GM18498 (cell line): ENCODE data around the gene FLOT2.
A peak's percentile ranks its signal among the peaks of the same experiment; 100 is the strongest.

Experiments used
- ATAC-seq: cut with Tn5 transposase; IDR thresholded peaks from one replicate; pipeline ENCODE4 v1.9.1; 2021; ENCODE audit warnings: mild to moderate bottlenecking, moderate library complexity; ENCODE audit not compliant: unreplicated experiment

Gene FLOT2

DNA sequence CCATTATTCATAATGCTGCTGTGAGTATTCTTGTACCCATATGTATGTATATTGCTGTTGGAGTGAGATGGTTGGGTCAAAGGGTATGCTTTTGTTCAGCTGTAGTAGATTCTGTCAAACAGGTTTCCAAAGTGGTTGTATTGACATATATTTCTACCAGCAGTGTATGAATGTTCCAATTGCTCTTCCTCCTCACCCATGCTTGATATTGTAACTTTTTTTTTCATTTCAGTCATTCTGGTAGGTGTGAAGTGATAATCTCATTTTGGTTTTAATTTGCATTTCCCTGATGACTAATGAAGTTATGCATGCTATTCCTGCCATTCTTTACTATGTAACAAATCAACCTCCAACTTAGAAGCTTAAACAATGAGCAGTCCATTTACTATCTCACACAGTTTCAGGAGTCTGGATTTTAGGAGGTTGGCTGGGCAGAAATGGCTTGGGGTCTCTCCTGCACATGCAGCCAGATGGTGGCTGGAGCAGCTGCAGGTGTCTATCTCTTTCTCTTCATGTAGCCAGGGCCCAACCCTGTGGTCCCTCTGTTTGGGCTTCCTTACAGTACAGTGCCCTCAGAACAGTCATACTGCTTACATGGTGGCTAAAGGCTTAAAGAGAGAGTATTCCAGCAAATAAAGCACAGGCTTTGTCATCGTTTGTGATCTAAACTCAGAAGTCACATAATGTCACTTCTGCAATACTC, 21.5 kb downstream of the FLOT2 start:
- ATAC-seq: no peak

- no peak for ATAC-seq
Observed at GRCh38 chr17:28874750-28875149, 22.8 kb downstream of the FLOT2 start.

- no peak for ATAC-seq
Observed at GRCh38 chr17:28873839-28874238, 23.7 kb downstream of the FLOT2 start.

GRCh38 chr17:28871056-28871579, 26.4 kb downstream of the FLOT2 start:
- ATAC-seq: peak; percentile 92

GRCh38 chr17:28867276-28867675, 30.3 kb downstream of the FLOT2 start:
- ATAC-seq: no peak

- ATAC-seq: peak; percentile 58
Observed at GRCh38 chr17:28865946-28866752, 31.4 kb downstream of the FLOT2 start.

DNA sequence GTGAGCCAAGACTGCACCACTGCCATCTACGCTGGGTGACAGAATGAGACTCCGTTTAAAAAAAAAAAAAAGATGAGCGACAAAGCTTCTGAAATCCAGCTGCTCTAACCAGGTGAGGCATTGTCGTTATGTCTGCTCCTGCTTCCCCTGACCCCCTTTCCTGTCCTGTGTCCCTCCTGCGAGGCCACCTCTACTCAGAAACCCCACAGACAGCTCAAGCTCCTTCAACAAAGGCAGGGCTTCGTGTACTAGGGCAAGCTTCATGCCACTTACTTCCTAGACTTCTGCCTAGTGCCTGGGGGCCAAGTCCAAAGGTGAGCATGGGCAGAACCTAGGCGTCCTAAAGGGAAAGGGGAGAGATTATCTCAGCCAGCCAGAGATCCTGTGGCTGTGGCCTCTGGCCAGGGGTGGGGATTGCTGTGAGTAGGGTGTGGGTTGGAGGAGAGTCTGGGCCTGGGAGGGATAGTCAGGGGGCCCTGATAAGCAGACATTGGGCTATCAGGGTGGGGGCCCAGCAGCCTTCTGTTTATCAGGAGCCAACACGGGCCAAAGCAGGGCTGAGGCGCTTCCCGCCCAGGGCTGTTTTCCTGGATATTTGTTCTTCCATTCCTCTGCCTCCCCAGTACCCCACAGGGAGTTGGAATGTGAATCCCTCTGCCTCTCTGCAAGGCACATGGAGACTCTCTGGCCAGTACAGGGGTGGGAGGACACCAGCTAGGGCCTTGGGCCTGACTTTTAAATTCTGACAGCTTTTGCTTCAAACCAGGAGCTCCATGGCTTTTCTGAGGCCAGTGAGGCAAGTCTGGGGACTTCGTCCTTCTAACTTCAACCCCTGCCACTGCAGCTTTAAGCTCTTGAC, 32.3 kb downstream of the FLOT2 start:
- no peak for ATAC-seq

GRCh38 chr17:28863953-28864352, 33.6 kb downstream of the FLOT2 start:
- ATAC-seq: no peak

DNA sequence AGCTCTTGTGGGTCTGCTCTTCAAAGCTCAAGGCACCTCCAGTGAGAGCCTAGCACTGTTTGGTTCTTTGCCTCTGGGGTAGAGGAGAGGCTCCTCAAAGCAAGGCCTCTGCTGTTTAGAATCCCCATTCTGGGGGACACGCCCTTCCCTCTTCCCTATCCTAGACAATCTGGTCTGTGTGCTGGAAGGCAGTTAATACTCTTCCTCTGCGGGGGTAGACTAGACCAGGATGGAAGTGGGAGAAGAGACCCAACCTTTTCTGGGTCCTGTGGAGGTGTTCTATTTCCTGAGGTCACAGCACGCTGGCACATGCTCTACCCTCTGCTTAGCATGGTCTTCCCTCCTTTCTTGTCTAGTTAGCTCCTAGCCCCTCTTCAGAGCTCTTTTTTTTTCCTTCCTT, 35.0 kb downstream of the FLOT2 start:
- ATAC-seq: no peak

GRCh38 chr17:28861393-28862203, 35.9 kb downstream of the FLOT2 start:
- no peak for ATAC-seq

DNA sequence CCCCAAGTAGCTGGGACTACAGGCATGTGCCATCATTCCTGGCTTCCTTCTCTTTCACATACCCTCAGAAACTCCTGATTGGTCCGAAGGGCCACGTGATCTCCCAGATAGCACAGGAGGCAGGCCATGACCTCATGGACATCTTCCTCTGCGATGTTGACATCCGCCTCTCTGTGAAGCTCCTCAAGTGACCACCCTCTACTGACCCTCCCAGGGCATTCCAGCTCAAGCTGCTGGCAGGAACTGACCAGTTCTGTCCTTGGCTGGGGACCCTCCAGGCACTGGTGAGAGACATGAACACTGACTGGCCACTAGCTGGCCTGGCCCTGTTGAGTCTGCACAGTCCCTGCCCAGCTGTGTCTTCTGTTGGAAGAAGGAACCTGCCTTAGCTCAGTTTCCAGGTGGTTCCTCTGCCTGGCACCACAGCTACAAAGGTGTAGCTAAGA, 37.1 kb downstream of the FLOT2 start:
- ATAC-seq: no peak

DNA sequence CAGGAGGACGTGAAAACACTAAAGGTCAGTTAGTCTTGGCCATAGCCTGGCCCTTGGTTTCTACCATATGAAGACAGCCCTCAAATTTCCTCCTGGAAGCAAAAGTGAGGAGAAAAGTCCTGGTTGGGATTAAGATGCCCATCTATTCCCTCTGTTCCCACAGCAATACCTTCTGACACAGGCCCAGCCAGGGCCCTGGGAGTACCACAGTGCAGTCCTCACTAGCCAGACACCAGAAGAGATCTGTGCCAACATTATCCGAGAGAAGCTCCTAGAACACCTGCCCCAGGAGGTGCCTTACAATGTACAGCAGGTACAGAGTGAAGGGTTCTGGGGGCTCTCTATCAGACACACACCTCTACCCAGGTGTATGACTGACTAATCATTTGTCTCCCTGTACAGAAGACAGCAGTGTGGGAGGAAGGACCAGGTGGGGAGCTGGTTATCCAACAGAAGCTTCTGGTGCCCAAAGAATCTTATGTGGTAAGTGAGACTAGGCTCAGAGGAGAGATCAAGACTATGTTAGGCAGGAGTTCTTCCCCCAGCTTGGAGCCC, 38.7 kb downstream of the FLOT2 start:
- no peak for ATAC-seq

- ATAC-seq: no peak
Observed at GRCh38 chr17:28857905-28858800, 39.4 kb downstream of the FLOT2 start.

DNA sequence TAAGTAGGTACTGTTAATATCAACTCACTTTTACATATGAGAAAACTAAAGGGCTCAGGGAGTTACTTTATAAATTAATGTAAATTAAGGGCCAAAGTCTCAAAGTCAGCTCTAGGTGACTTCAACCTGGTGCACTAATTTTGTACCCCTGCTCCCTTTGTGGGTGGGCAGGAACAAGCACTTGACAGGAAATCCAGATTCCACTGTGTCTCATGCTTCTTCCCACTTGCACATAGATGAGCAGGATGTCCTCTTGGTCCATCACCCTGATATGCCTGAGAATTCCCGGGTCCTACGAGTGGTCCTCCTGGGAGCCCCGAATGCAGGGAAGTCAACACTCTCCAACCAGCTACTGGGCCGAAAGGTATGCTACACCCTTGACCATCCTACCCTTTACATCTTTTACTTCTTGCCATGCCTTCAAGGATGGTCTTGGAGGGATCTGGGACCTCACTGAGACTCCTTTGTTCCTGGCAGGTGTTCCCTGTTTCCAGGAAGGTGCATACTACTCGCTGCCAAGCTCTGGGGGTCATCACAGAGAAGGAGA, 41.4 kb downstream of the FLOT2 start:
- no peak for ATAC-seq

- no peak for ATAC-seq
Observed at GRCh38 chr17:28855336-28855679, 42.2 kb downstream of the FLOT2 start.

- ATAC-seq: peak; percentile 98
Observed at GRCh38 chr17:28854457-28855335, 42.8 kb downstream of the FLOT2 start, which contains the start of gene ERAL1. Gene ERAL1, plus strand, starts transcription at chr17:28855016. Its CDS starts 19 bp downstream, at chr17:28855035.

DNA sequence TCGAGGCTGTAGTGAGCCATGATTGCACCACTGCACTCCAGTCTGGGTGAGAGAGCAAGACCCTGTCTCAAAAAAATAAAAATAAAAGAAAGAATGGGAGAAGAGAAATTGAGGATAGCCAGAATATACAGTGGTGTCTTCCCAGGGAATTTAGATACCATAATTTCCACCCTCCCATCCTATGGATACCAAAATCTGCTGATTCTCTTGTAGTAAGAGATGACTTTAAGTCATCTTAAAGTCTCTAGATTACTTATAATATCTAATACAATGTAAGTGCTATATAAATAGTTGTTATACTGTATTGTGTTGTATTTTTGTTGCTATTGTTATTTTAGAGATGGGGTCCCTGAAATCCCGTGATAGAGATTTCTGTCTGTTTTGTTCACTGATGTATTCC, 44.2 kb downstream of the FLOT2 start:
- no peak for ATAC-seq

GRCh38 chr17:28849281-28849680, 48.3 kb downstream of the FLOT2 start:
- ATAC-seq: no peak
